Suprapubic skin (tissue), 4 donors: ENCODE data around the gene MYO7A. TPM values are rescaled to one million over a fixed set of nuclear protein-coding genes. Genes with fewer than 3 reads are reported as not detected.

Experiments used
- DNase-seq, 2 donors: peaks; one replicate each; pipeline ENCODE4 v3.0.0-alpha.2; 2019; ENCODE audit warnings: low spot score in 2 of 2
- H3K27ac ChIP-seq: fragments of 200-600 bp; sonication (generic); one replicate; pipeline ENCODE4 v1.5.1; 2019
- H3K27me3 ChIP-seq: fragments of 200-600 bp; sonication (generic); one replicate; pipeline ENCODE4 v1.5.1; 2019
- H3K36me3 ChIP-seq: fragments of 200-600 bp; sonication (generic); one replicate; pipeline ENCODE4 v1.5.1; 2019
- H3K4me1 ChIP-seq: fragments of 200-600 bp; sonication (generic); one replicate; pipeline ENCODE4 v1.5.1; 2019
- H3K4me3 ChIP-seq: fragments of 200-600 bp; sonication (generic); one replicate; pipeline ENCODE4 v1.5.1; 2019; ENCODE audit warnings: mild to moderate bottlenecking
- H3K9me3 ChIP-seq: fragments of 200-600 bp; sonication (generic); one replicate; pipeline ENCODE4 v1.5.1; 2019
- CTCF ChIP-seq, 2 donors: fragments of 200-600 bp in 1 of 2; fragments of 450-650 bp in 1 of 2; sonication (generic) in 1 of 2; IDR thresholded peaks; one replicate each; pipeline ENCODE4 v1.5.1; 2016 to 2019; ENCODE audit warnings: antibody characterized with exemption in 2 of 2, mild to moderate bottlenecking in 1 of 2, moderate library complexity in 1 of 2
- EP300 ChIP-seq: sonication (generic); formaldehyde crosslinking; IDR thresholded peaks from one replicate; pipeline ENCODE4 v1.6.1; 2017; ENCODE audit warnings: antibody characterized with exemption
- POLR2A ChIP-seq, 2 donors: fragments of 450-650 bp; IDR thresholded peaks; one replicate each; pipeline ENCODE4 v1.6.1; 2017; ENCODE audit warnings: antibody characterized with exemption in 2 of 2, mild to moderate bottlenecking in 2 of 2, moderate library complexity in 2 of 2
- POLR2AphosphoS5 ChIP-seq, 3 donors: sonication (generic); formaldehyde crosslinking; IDR thresholded peaks; one replicate each; pipeline ENCODE4 v1.6.1; 2017; ENCODE audit warnings: antibody characterized with exemption in 3 of 3
- WGBS: methylation state at CpG from one replicate; pipeline ENCODE4 v1.1.5; 2018; 5-methylcytosine and 5-hydroxymethylcytosine counted together
- total RNA-seq, 4 donors: library from RNA; depleted of rRNA; stranded (reverse); fragments of >200 nt; gene quantifications; one replicate each; pipeline ENCODE4 v1.1.0, GENCODE V29; 2016

MYO7A gene
- total RNA-seq, 4 donors from 2014 or later = 0.34 to 2.4 (median 2.0) TPM

- TF ChIP-seq EP300 (no peak), POLR2AphosphoS5 (IDR thresholded peaks at IDR 0.05) (no peak), CTCF (IDR thresholded peaks at IDR 0.05) (no peak), POLR2A (IDR thresholded peaks at IDR 0.05) (no peak)
- no peak for DNase-seq
- H3K9me3 ChIP-seq = no peaks in the 10 kb centered on the region
- H3K27ac ChIP-seq = no peak overlapping the region
- no peaks in the 10 kb centered on the region for H3K36me3 ChIP-seq
- H3K27me3 ChIP-seq = no peaks in the 10 kb centered on the region
- H3K4me3 ChIP-seq = no peak overlapping the region
- 36% methylated on average over 1 of the region's 2 CpGs for WGBS
- H3K4me1 ChIP-seq = peaks cover 7% of the 10 kb centered on the region
Observed at GRCh38 chr11:77103319-77103718, 24.7 kb upstream of the MYO7A start.

GRCh38 chr11:77104727-77105126, 23.3 kb upstream of the MYO7A start:
- Histone ChIP-seq H3K27ac (no peak overlapping the region), H3K9me3 (no peaks in the 10 kb centered on the region), H3K36me3 (no peaks in the 10 kb centered on the region), H3K27me3 (no peaks in the 10 kb centered on the region), H3K4me3 (no peak overlapping the region), H3K4me1 (peaks cover 7% of the 10 kb centered on the region)
- 89% methylated on average over 3 of the region's 8 CpGs for WGBS
- no peak for DNase-seq
- no peak for TF ChIP-seq POLR2AphosphoS5 (IDR thresholded peaks at IDR 0.05)
- no peak for TF ChIP-seq EP300
- no peak for TF ChIP-seq POLR2A (IDR thresholded peaks at IDR 0.05)
- no peak for TF ChIP-seq CTCF (IDR thresholded peaks at IDR 0.05)

GRCh38 chr11:77106321-77106720, 21.7 kb upstream of the MYO7A start:
- no peaks in the 10 kb centered on the region for H3K36me3 ChIP-seq
- H3K27me3 ChIP-seq = no peaks in the 10 kb centered on the region
- WGBS = 77% methylated on average over 5 of the region's 7 CpGs
- no peak overlapping the region for H3K4me3 ChIP-seq
- TF ChIP-seq CTCF (IDR thresholded peaks at IDR 0.05) = no peak
- TF ChIP-seq POLR2A (IDR thresholded peaks at IDR 0.05) = no peak
- no peak for TF ChIP-seq EP300
- no peak for TF ChIP-seq POLR2AphosphoS5 (IDR thresholded peaks at IDR 0.05)
- DNase-seq = no peak
- no peak overlapping the region for H3K27ac ChIP-seq
- H3K9me3 ChIP-seq = no peaks in the 10 kb centered on the region
- H3K4me1 ChIP-seq = peaks cover 7% of the 10 kb centered on the region

- TF ChIP-seq POLR2A (IDR thresholded peaks at IDR 0.05) (no peak), CTCF (IDR thresholded peaks at IDR 0.05) (no peak), POLR2AphosphoS5 (IDR thresholded peaks at IDR 0.05) (no peak), EP300 (no peak)
- no peak for DNase-seq
- Histone ChIP-seq H3K9me3 (no peaks in the 10 kb centered on the region), H3K4me1 (peaks cover 7% of the 10 kb centered on the region), H3K27ac (no peak overlapping the region), H3K36me3 (no peaks in the 10 kb centered on the region), H3K4me3 (no peak overlapping the region), H3K27me3 (no peaks in the 10 kb centered on the region)
- WGBS = no CpG with 5 or more reads among the region's 13 CpGs
Observed at GRCh38 chr11:77106759-77107158, 21.3 kb upstream of the MYO7A start.

- no peak for TF ChIP-seq EP300
- no peak for TF ChIP-seq POLR2A (IDR thresholded peaks at IDR 0.05)
- no peak for TF ChIP-seq POLR2AphosphoS5 (IDR thresholded peaks at IDR 0.05)
- no peak for TF ChIP-seq CTCF (IDR thresholded peaks at IDR 0.05)
- WGBS = 59% methylated on average over 3 of the region's 3 CpGs
- H3K4me3 ChIP-seq = no peak overlapping the region
- H3K36me3 ChIP-seq = no peaks in the 10 kb centered on the region
- no peaks in the 10 kb centered on the region for H3K9me3 ChIP-seq
- peaks cover 7% of the 10 kb centered on the region for H3K4me1 ChIP-seq
- H3K27ac ChIP-seq = no peak overlapping the region
- H3K27me3 ChIP-seq = no peaks in the 10 kb centered on the region
- no peak for DNase-seq
Observed at GRCh38 chr11:77107950-77108349, 20.1 kb upstream of the MYO7A start.
